HEK293 (cell line): ENCODE results near the gene WDR11.

ENCODE experiments used
- ATF2 ChIP-seq: fragments of 450-650 bp; formaldehyde crosslinking; IDR thresholded peaks from 2 replicates; pipeline ENCODE4 v1.5.1; 2016; ENCODE audit warnings: missing biosample characterization, missing genetic modification characterization, low read depth
- CTCF ChIP-seq: fragments of 450-650 bp; formaldehyde crosslinking; IDR thresholded peaks from 2 replicates; pipeline ENCODE4 v1.5.1; 2016; ENCODE audit warnings: missing biosample characterization, missing genetic modification characterization
- YY1 ChIP-seq: fragments of 450-650 bp; formaldehyde crosslinking; IDR thresholded peaks from 2 replicates; pipeline ENCODE4 v1.5.1; 2018; ENCODE audit warnings: missing biosample characterization, missing genetic modification characterization
- ZBTB1 ChIP-seq: fragments of 450-650 bp; formaldehyde crosslinking; IDR thresholded peaks from 2 replicates; pipeline ENCODE4 v1.5.1; 2016; ENCODE audit warnings: missing biosample characterization, missing genetic modification characterization
- ZBTB49 ChIP-seq: fragments of 450-650 bp; formaldehyde crosslinking; IDR thresholded peaks from 2 replicates; pipeline ENCODE4 v1.5.1; 2016; ENCODE audit warnings: missing biosample characterization, missing genetic modification characterization, low read depth
- ZNF658 ChIP-seq: fragments of 450-650 bp; formaldehyde crosslinking; IDR thresholded peaks from 2 replicates; pipeline ENCODE4; 2016; ENCODE audit warnings: missing biosample characterization, missing genetic modification characterization
- ZNF707 ChIP-seq: fragments of 450-650 bp; formaldehyde crosslinking; IDR thresholded peaks from 2 replicates; pipeline ENCODE4 v1.5.1; 2016; ENCODE audit warnings: missing biosample characterization, missing genetic modification characterization
- ZNF76 ChIP-seq: fragments of 450-650 bp; formaldehyde crosslinking; IDR thresholded peaks from 2 replicates; pipeline ENCODE4; 2016; ENCODE audit warnings: low read depth, missing biosample characterization, missing genetic modification characterization, borderline replicate concordance

- no peak for TF ChIP-seq YY1 (tag by site-specific recombination)
- TF ChIP-seq ZNF76 (tag by site-specific recombination): no peak
- no peak for TF ChIP-seq CTCF (tag by site-specific recombination)
- no peak for TF ChIP-seq ATF2 (tag by site-specific recombination)
- TF ChIP-seq ZBTB49: no peak
- no peak for TF ChIP-seq ZBTB1 (tag by site-specific recombination)
- TF ChIP-seq ZNF658 (tag by site-specific recombination): no peak
- no peak for TF ChIP-seq ZNF707 (tag by site-specific recombination)
These were observed 3.2 kb downstream of the WDR11 start for GRCh38 chr10:120854388-120854787.
